Mesenchymal stem cell (in vitro differentiated cells and primary cell): ENCODE data around the gene PRKAG1.
A peak's percentile ranks its signal among the peaks of the same experiment; 100 is the strongest.

Source experiments
- DNase-seq: peaks from one replicate; pipeline ENCODE4 v3.0.0-alpha.2; 2013
- H2AFZ ChIP-seq: one replicate; pipeline ENCODE4 v1.6.1; 2013; ENCODE audit warnings: low read depth, mild to moderate bottlenecking, control low read depth, inconsistent platforms, low read length, moderate library complexity
- H2AK5ac ChIP-seq: 2 replicates; pipeline ENCODE4 v1.6.1; 2013; ENCODE audit warnings: low read length, moderate library complexity, mild to moderate bottlenecking, inconsistent platforms; ENCODE audit not compliant: severe bottlenecking
- H2BK120ac ChIP-seq: one replicate; pipeline ENCODE4 v1.6.1; 2013; ENCODE audit warnings: low read depth, mild to moderate bottlenecking, inconsistent platforms, low read length, moderate library complexity
- H2BK12ac ChIP-seq, 2 experiments: one replicate each; pipeline ENCODE4 v1.6.1; 2013; ENCODE audit warnings: inconsistent platforms in 2 of 2, low read length in 2 of 2, mild to moderate bottlenecking in 2 of 2, moderate library complexity in 2 of 2, control low read depth in 1 of 2
- H2BK15ac ChIP-seq: one replicate; pipeline ENCODE4 v1.6.1; 2013; ENCODE audit warnings: mild to moderate bottlenecking, low read depth, inconsistent platforms; ENCODE audit not compliant: poor library complexity, severe bottlenecking
- H2BK5ac ChIP-seq: 2 replicates; pipeline ENCODE4 v1.6.1; 2013; ENCODE audit warnings: low read depth, mild to moderate bottlenecking, low read length, control low read depth, inconsistent platforms; ENCODE audit not compliant: poor library complexity, severe bottlenecking
- H3K14ac ChIP-seq, 2 experiments: one replicate each; pipeline ENCODE4 v1.6.1; 2013; ENCODE audit warnings: inconsistent platforms in 2 of 2, low read length in 2 of 2, control low read depth in 1 of 2, mild to moderate bottlenecking in 1 of 2, moderate library complexity in 1 of 2
- H3K18ac ChIP-seq, 2 experiments: one replicate each; pipeline ENCODE4 v1.6.1; 2013; ENCODE audit warnings: inconsistent platforms in 2 of 2, low read length in 2 of 2, control low read depth in 1 of 2, low read depth in 1 of 2, mild to moderate bottlenecking in 1 of 2
- H3K23ac ChIP-seq, 2 experiments: one replicate each; pipeline ENCODE4 v1.6.1; 2013; ENCODE audit warnings: inconsistent platforms in 2 of 2, low read length in 2 of 2, mild to moderate bottlenecking in 2 of 2, moderate library complexity in 2 of 2, control low read depth in 1 of 2
- H3K27ac ChIP-seq: 2 replicates; pipeline ENCODE4 v1.5.1; 2013; ENCODE audit warnings: mild to moderate bottlenecking, moderate library complexity, low read length, control low read depth, inconsistent platforms; ENCODE audit not compliant: poor library complexity, severe bottlenecking
- H3K27me3 ChIP-seq, 2 experiments: 2 replicates each; pipeline versions ENCODE4 v1.6.1 to v1.7.0; 2013; ENCODE audit warnings: low read length in 2 of 2, mild to moderate bottlenecking in 2 of 2, moderate library complexity in 2 of 2, control low read depth in 1 of 2, inconsistent platforms in 1 of 2; ENCODE audit not compliant: control insufficient read depth in 1 of 2, insufficient read depth in 1 of 2
- H3K36me3 ChIP-seq, 2 experiments: 2 replicates each; pipeline versions ENCODE4 v1.6.1 to v1.7.0; 2013; ENCODE audit warnings: low read length in 2 of 2, control low read depth in 1 of 2, inconsistent platforms in 1 of 2, low read depth in 1 of 2, mild to moderate bottlenecking in 1 of 2; ENCODE audit not compliant: insufficient read depth in 2 of 2, control insufficient read depth in 1 of 2
- H3K4ac ChIP-seq, 2 experiments: one replicate each; pipeline ENCODE4 v1.6.1; 2013; ENCODE audit warnings: inconsistent platforms in 2 of 2, low read length in 2 of 2, mild to moderate bottlenecking in 2 of 2, moderate library complexity in 2 of 2, control low read depth in 1 of 2, low read depth in 1 of 2
- H3K4me1 ChIP-seq: 2 replicates; pipeline ENCODE4 v1.6.1; 2013; ENCODE audit warnings: low read depth, low read length, control low read depth; ENCODE audit not compliant: control insufficient read depth, insufficient read depth
- H3K4me2 ChIP-seq: 2 replicates; pipeline ENCODE4 v1.6.1; 2013; ENCODE audit warnings: low read length, mild to moderate bottlenecking, inconsistent platforms; ENCODE audit not compliant: poor library complexity, severe bottlenecking
- H3K4me3 ChIP-seq, 2 experiments: 2 replicates each; pipeline versions ENCODE4 v1.5.1 to v1.7.0; 2013; ENCODE audit warnings: low read length in 2 of 2, mild to moderate bottlenecking in 2 of 2, control low read depth in 1 of 2, low read depth in 1 of 2; ENCODE audit not compliant: insufficient read depth in 1 of 2
- H3K79me1 ChIP-seq: replicated peaks from 2 replicates; pipeline ENCODE4 v1.6.1; 2013; ENCODE audit warnings: mild to moderate bottlenecking, control low read depth, low read length, inconsistent platforms; ENCODE audit not compliant: poor library complexity, severe bottlenecking
- H3K9ac ChIP-seq: 2 replicates; pipeline ENCODE4 v1.7.0; 2013; ENCODE audit warnings: mild to moderate bottlenecking, low read length, moderate library complexity
- H3K9me3 ChIP-seq: 2 replicates; pipeline ENCODE4 v1.7.0; 2013; ENCODE audit warnings: mild to moderate bottlenecking, low read length; ENCODE audit not compliant: control insufficient read depth
- H4K8ac ChIP-seq: one replicate; pipeline ENCODE4 v1.6.1; 2013; ENCODE audit warnings: inconsistent platforms, mild to moderate bottlenecking, low read length, moderate library complexity
- H4K91ac ChIP-seq: one replicate; pipeline ENCODE4 v1.6.1; 2013; ENCODE audit warnings: mild to moderate bottlenecking, low read length, inconsistent platforms
- WGBS: methylation state at CpG from one replicate; pipeline ENCODE4 v1.1.7; 2013; ENCODE audit warnings: mixed read lengths; 5-methylcytosine and 5-hydroxymethylcytosine counted together

The PRKAG1 gene

DNA sequence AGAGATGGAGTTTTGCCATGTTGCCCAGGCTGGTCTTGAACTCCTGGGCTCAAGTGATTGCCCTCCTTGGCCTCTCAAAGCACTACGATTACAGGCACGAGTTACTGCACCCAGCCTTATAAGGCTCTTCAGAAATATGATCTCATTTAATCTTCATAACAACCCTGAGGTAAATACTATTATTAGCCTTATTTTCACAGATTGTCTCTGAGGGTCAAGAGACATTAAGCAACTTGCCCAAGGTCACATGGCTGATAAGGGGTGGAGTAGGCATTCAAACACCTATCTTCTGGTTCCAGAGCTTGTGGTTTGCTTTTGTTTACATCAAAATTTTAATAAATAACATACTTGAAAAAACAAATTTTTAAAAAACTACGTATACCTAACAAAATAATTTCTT lies 5.1 kb downstream of the PRKAG1 start:
- no peak overlapping the region for H4K91ac ChIP-seq
- no peak overlapping the region for H2BK120ac ChIP-seq
- no peaks in the 10 kb centered on the region for H3K9me3 ChIP-seq
- no peak overlapping the region for H3K9ac ChIP-seq
- DNase-seq: no peak
- no peak overlapping the region for H2AK5ac ChIP-seq
- no peak overlapping the region for H2BK15ac ChIP-seq
- H3K27ac ChIP-seq: no peak overlapping the region
- no peak overlapping the region for H3K23ac ChIP-seq
- peaks cover 3% of the 10 kb centered on the region for H3K4me1 ChIP-seq
- H3K36me3 ChIP-seq: peaks cover 18 to 48% of the 10 kb centered on the region in 2 experiments
- no peak overlapping the region for H3K18ac ChIP-seq
- H3K14ac ChIP-seq: no peak overlapping the region
- no peaks in the 10 kb centered on the region for H3K27me3 ChIP-seq
- no peak overlapping the region for H3K4me3 ChIP-seq
- 86% methylated on average over 2 of the region's 3 CpGs for WGBS
- no peak overlapping the region for H2AFZ ChIP-seq
- H3K4ac ChIP-seq: no peak overlapping the region
- H3K79me1 ChIP-seq: peaks cover 30% of the 10 kb centered on the region
- H2BK5ac ChIP-seq: no peak overlapping the region
- no peak overlapping the region for H2BK12ac ChIP-seq
- no peak overlapping the region for H4K8ac ChIP-seq
- H3K4me2 ChIP-seq: no peak overlapping the region

DNA sequence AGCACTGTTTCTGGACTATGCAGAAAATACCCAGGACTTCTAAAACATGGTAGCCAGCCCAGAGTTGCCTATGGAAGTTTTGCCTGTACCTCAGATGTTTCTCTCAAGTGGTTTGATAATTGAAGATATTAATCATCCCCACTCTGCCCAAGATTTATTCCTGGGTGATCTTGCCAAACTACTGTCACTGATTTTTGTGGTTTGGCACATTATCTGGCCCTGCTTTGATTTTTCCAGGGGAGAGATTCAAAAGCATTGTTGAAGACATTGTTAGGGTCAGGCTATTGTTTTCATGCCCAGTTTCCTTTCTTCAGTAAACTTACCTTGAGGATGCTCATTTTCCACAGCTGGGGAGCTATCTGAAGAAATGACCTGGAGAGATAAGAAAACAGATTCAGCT lies 5.8 kb downstream of the PRKAG1 start:
- Histone ChIP-seq H3K9me3 (no peaks in the 10 kb centered on the region), H3K27me3 (no peaks in the 10 kb centered on the region), H4K91ac (no peak overlapping the region), H2BK12ac (no peak overlapping the region), H2BK5ac (no peak overlapping the region), H3K4me2 (no peak overlapping the region), H3K27ac (no peak overlapping the region), H3K36me3 (peaks cover 18 to 50% of the 10 kb centered on the region in 2 experiments), H3K9ac (peak overlapping the region; percentile 14), H2AK5ac (no peak overlapping the region), H3K4ac (no peak overlapping the region), H3K4me1 (peaks cover 3% of the 10 kb centered on the region), H3K23ac (no peak overlapping the region), H3K79me1 (peaks cover 33% of the 10 kb centered on the region), H4K8ac (no peak overlapping the region), H3K14ac (no peak overlapping the region), H2AFZ (no peak overlapping the region), H2BK120ac (no peak overlapping the region), H2BK15ac (no peak overlapping the region), H3K4me3 (no peak overlapping the region), H3K18ac (no peak overlapping the region)
- DNase-seq: no peak

DNA sequence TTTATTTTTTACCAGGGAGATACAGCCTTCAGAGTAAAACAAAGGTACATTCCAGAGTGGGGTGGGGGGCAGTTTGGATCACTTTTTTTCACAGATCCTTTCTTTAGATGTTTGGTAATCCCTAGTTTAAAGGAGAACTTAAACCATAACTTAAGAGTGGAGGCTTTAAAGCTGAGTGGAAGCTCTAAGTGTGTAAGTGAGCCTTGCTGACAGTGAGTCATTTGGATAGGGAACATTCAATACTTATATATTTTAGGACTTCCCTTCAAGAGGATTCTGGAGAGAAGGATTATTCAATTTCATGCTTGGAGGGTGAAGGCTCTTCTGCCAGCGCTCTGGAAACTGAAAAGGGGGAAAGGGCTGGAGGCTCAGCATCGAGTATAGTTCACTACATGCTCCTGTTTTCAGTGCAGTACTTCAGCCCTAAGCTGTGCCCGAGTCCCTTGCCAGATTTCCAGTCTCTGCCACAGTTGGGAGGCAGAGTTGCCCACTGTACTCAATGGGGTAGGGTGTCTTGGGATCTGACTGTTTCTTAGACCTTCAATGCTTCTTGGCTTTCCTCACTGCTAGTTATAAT lies 8.4 kb downstream of the PRKAG1 start:
- WGBS: 92% methylated on average over 3 of the region's 3 CpGs

DNA sequence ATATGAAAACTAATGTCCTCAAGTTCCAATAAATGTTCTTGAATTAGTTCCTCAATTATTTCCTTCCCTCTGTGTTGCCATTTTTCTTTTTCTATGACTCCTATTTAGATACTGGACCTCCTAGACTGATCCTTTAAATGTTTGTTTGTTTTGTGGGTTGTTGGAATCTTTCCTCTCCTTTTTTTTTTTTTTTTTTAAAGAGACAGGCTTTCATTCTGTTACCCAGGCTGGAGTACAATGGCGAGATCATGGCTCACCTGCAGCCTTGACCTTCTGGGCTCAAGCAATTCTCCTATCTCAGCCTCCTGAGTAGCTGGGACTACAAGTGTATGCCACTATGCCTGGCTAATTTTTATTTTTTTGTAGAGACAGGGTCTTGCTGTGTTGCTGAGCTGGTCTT lies 9.6 kb downstream of the PRKAG1 start:
- Histone ChIP-seq H3K9ac (no peak overlapping the region), H3K14ac (peak overlapping the region in 1 of 2 experiments; percentile 32), H3K4me3 (no peak overlapping the region), H3K36me3 (peaks cover 26 to 76% of the 10 kb centered on the region in 2 experiments), H2AFZ (no peak overlapping the region), H3K79me1 (peaks cover 18% of the 10 kb centered on the region), H2AK5ac (no peak overlapping the region), H3K9me3 (no peaks in the 10 kb centered on the region), H2BK120ac (no peak overlapping the region), H2BK12ac (no peak overlapping the region), H4K8ac (no peak overlapping the region), H3K23ac (no peak overlapping the region), H4K91ac (no peak overlapping the region), H3K4me1 (no peaks in the 10 kb centered on the region), H2BK15ac (no peak overlapping the region), H2BK5ac (no peak overlapping the region), H3K27me3 (no peaks in the 10 kb centered on the region), H3K18ac (no peak overlapping the region), H3K4ac (no peak overlapping the region), H3K4me2 (no peak overlapping the region), H3K27ac (no peak overlapping the region)
- WGBS: 80% methylated on average over 1 of the region's 1 CpG
- DNase-seq: no peak

More for the DNA sequence above, 8.4 kb downstream of the PRKAG1 start:
- Histone ChIP-seq H4K91ac (no peak overlapping the region), H2BK12ac (no peak overlapping the region), H2BK15ac (no peak overlapping the region), H3K27me3 (no peaks in the 10 kb centered on the region), H2BK5ac (no peak overlapping the region), H3K9me3 (no peaks in the 10 kb centered on the region), H3K4me2 (no peak overlapping the region), H3K4me3 (no peak overlapping the region), H3K18ac (no peak overlapping the region), H3K23ac (no peak overlapping the region), H3K4ac (no peak overlapping the region), H3K27ac (no peak overlapping the region), H2AK5ac (no peak overlapping the region), H4K8ac (no peak overlapping the region), H3K79me1 (peaks cover 22% of the 10 kb centered on the region), H2BK120ac (no peak overlapping the region), H3K36me3 (peaks cover 18 to 63% of the 10 kb centered on the region in 2 experiments), H2AFZ (no peak overlapping the region), H3K14ac (no peak overlapping the region), H3K9ac (peak overlapping the region; percentile 32), H3K4me1 (no peaks in the 10 kb centered on the region)
- DNase-seq: no peak
